Measurements from ENCODE around the gene CD3G. TPM values are rescaled to one million over a fixed set of nuclear protein-coding genes. Genes with fewer than 3 reads are reported as not detected.

CD3G gene
- total RNA-seq: 227 TPM
- 32.0 TPM for polyA plus RNA-seq
- long read RNA-seq, donor 1, transcript CD3G-206 (7 exons, 2,690 nt): major isoform, 13 of 52 reads
- long read RNA-seq, donor 1, partial matches to known transcripts: 36 of 52 reads
- long read RNA-seq, donor 1, other reads (novel, unspliced or antisense): 0 of 52 reads
- long read RNA-seq, donor 2: 0 reads
- long read RNA-seq, donor 3, transcript CD3G-206 (7 exons, 2,690 nt): major isoform, 93 of 379 reads
- long read RNA-seq, donor 3, transcript CD3G-203 (4 exons, 745 nt): minor isoform, 12 of 379 reads
- long read RNA-seq, donor 3, partial matches to known transcripts: 208 of 379 reads
- long read RNA-seq, donor 3, other reads (novel, unspliced or antisense): 65 of 379 reads
- long read RNA-seq, donor 4, transcript CD3G-206 (7 exons, 2,690 nt): major isoform, 31 of 123 reads
- long read RNA-seq, donor 4, partial matches to known transcripts: 67 of 123 reads
- long read RNA-seq, donor 4, other reads (novel, unspliced or antisense): 17 of 123 reads
- long read RNA-seq, donor 5, transcript CD3G-203 (4 exons, 745 nt): minor isoform, 11 of 302 reads
- long read RNA-seq, donor 5, transcript CD3G-206 (7 exons, 2,690 nt): major isoform, 59 of 302 reads
- long read RNA-seq, donor 5, partial matches to known transcripts: 181 of 302 reads
- long read RNA-seq, donor 5, other reads (novel, unspliced or antisense): 51 of 302 reads
- long read RNA-seq, donor 6, transcript CD3G-206 (7 exons, 2,690 nt): major isoform, 76 of 119 reads
- long read RNA-seq, donor 6, transcript CD3G-203 (4 exons, 745 nt): minor isoform, 5 of 119 reads
- long read RNA-seq, donor 6, partial matches to known transcripts: 18 of 119 reads
- long read RNA-seq, donor 6, other reads (novel, unspliced or antisense): 18 of 119 reads
- long read RNA-seq, donor 7, transcript CD3G-203 (4 exons, 745 nt): minor isoform, 6 of 254 reads
- long read RNA-seq, donor 7, transcript CD3G-206 (7 exons, 2,690 nt): major isoform, 100 of 254 reads
- long read RNA-seq, donor 7, partial matches to known transcripts: 92 of 254 reads
- long read RNA-seq, donor 7, other reads (novel, unspliced or antisense): 55 of 254 reads
- long read RNA-seq, donor 8, transcript CD3G-206 (7 exons, 2,690 nt): major isoform, 23 of 72 reads
- long read RNA-seq, donor 8, partial matches to known transcripts: 33 of 72 reads
- long read RNA-seq, donor 8, other reads (novel, unspliced or antisense): 14 of 72 reads
- long read RNA-seq, donor 9, transcript CD3G-203 (4 exons, 745 nt): minor isoform, 6 of 170 reads
- long read RNA-seq, donor 9, transcript CD3G-206 (7 exons, 2,690 nt): major isoform, 63 of 170 reads
- long read RNA-seq, donor 9, partial matches to known transcripts: 63 of 170 reads
- long read RNA-seq, donor 9, other reads (novel, unspliced or antisense): 37 of 170 reads
- long read RNA-seq, donor 10, transcript CD3G-203 (4 exons, 745 nt): minor isoform, 7 of 202 reads
- long read RNA-seq, donor 10, transcript CD3G-206 (7 exons, 2,690 nt): major isoform, 92 of 202 reads
- long read RNA-seq, donor 10, partial matches to known transcripts: 68 of 202 reads
- long read RNA-seq, donor 10, other reads (novel, unspliced or antisense): 33 of 202 reads

- Histone ChIP-seq H3K27me3 (ENCODE audit: control insufficient read depth in 2 of 2, insufficient read depth in 1 of 2, low read length in 1 of 2) (no peaks in the 10 kb centered on the region), H3K9me3 (ENCODE audit: control insufficient read depth in 2 of 2, insufficient read depth in 1 of 2, low read length in 1 of 2) (no peaks in the 10 kb centered on the region), H3K4me1 (ENCODE audit: control insufficient read depth in 2 of 2, insufficient read depth in 2 of 2, low read length in 2 of 2) (peaks cover 14 to 41% of the 10 kb centered on the region in 2 donors), H3K27ac (ENCODE audit: low read depth in 1 of 2, low read length in 1 of 2) (peak within 1 kb of the TSS; percentile 93 to 95), H3K4me3 (ENCODE audit: low read length in 2 of 2) (peak within 1 kb of the TSS; percentile 65 to 95), H3K36me3 (ENCODE audit: control insufficient read depth in 2 of 2, insufficient read depth in 2 of 2, low read length in 1 of 2) (peaks cover 21 to 54% of the 10 kb centered on the region in 2 donors)
- 11% methylated on average over 6 of the region's 6 CpGs for WGBS
- DNase-seq (ENCODE audit: low read depth in 6 of 9, low spot score in 9 of 9): peak in 7 of 9 donors; percentile 77 to 95 (median 88)
Measured at GRCh38 chr11:118343981-118344515, at the start of gene CD3G. Gene CD3G (plus strand): TSS chr11:118344344. CDS start chr11:118344424, 80 bp downstream.

GRCh38 chr11:118295199-118295598 lies 48.9 kb upstream of the CD3G start:
- 73% methylated on average over 5 of the region's 5 CpGs for WGBS
- no peak for DNase-seq (ENCODE audit: low read depth in 6 of 9, low spot score in 9 of 9)
- no peaks in the 10 kb centered on the region for H3K9me3 ChIP-seq (ENCODE audit: control insufficient read depth in 2 of 2, insufficient read depth in 1 of 2, low read length in 1 of 2)
- H3K36me3 ChIP-seq (ENCODE audit: control insufficient read depth in 2 of 2, insufficient read depth in 2 of 2, low read length in 1 of 2): no peaks in the 10 kb centered on the region
- H3K27me3 ChIP-seq (ENCODE audit: control insufficient read depth in 2 of 2, insufficient read depth in 1 of 2, low read length in 1 of 2): no peaks in the 10 kb centered on the region
- H3K4me3 ChIP-seq (ENCODE audit: low read length in 2 of 2): no peak overlapping the region
- no peak overlapping the region for H3K27ac ChIP-seq (ENCODE audit: low read depth in 1 of 2, low read length in 1 of 2)
- H3K4me1 ChIP-seq (ENCODE audit: control insufficient read depth in 2 of 2, insufficient read depth in 2 of 2, low read length in 2 of 2): peaks cover 13 to 16% of the 10 kb centered on the region in 2 donors

- no peak overlapping the region for H3K27ac ChIP-seq (ENCODE audit: low read depth in 1 of 2, low read length in 1 of 2)
- peak in 2 of 9 donors; percentile 58 to 78 for DNase-seq (ENCODE audit: low read depth in 6 of 9, low spot score in 9 of 9)
- no peaks in the 10 kb centered on the region for H3K27me3 ChIP-seq (ENCODE audit: control insufficient read depth in 2 of 2, insufficient read depth in 1 of 2, low read length in 1 of 2)
- no peaks in the 10 kb centered on the region for H3K9me3 ChIP-seq (ENCODE audit: control insufficient read depth in 2 of 2, insufficient read depth in 1 of 2, low read length in 1 of 2)
- no peaks in the 10 kb centered on the region for H3K36me3 ChIP-seq (ENCODE audit: control insufficient read depth in 2 of 2, insufficient read depth in 2 of 2, low read length in 1 of 2)
- H3K4me1 ChIP-seq (ENCODE audit: control insufficient read depth in 2 of 2, insufficient read depth in 2 of 2, low read length in 2 of 2): peaks cover 13 to 20% of the 10 kb centered on the region in 2 donors
- no peak overlapping the region for H3K4me3 ChIP-seq (ENCODE audit: low read length in 2 of 2)
- 69% methylated on average over 3 of the region's 3 CpGs for WGBS
Measured at GRCh38 chr11:118295815-118296454, 48.2 kb upstream of the CD3G start.

DNA sequence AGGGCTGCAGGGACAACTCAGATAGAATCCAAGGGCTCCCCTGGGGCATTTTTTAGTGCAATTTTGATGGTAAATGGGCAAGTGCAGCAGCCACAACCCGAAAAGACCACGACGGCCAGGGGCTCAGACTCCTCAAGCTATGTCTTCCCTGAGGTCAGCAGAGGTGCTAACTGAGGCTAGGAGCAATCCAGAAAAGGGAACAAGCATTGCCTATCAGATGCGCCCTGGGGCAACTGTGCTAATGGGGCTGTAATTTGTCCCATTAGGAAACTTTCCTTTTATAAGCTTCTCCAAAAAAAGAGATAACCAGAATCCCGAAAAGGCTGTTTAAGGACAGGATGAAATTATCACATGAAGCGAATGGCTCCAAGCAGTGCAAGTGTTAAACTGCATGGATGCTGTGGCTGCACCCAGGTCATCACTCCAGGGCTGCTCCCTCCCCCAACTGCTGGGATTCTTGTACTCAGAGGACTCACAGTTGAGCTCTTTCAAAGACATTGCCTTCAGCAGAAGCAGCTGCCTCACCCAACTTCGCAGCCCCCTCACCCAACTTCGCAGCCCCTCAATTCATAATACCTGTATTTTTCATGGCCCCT lies 42.4 kb upstream of the CD3G start:
- no peaks in the 10 kb centered on the region for H3K9me3 ChIP-seq (ENCODE audit: control insufficient read depth in 2 of 2, insufficient read depth in 1 of 2, low read length in 1 of 2)
- 94% methylated on average over 8 of the region's 8 CpGs for WGBS

GRCh38 chr11:118304227-118304567 lies 39.9 kb upstream of the CD3G start:
- H3K4me3 ChIP-seq (ENCODE audit: low read length in 2 of 2): peak overlapping the region; percentile 57 to 63
- peak overlapping the region; percentile 92 to 98 for H3K27ac ChIP-seq (ENCODE audit: low read depth in 1 of 2, low read length in 1 of 2)
- DNase-seq (ENCODE audit: low read depth in 6 of 9, low spot score in 9 of 9): peak in 1 of 9 donors; percentile 78
- H3K9me3 ChIP-seq (ENCODE audit: control insufficient read depth in 2 of 2, insufficient read depth in 1 of 2, low read length in 1 of 2): no peaks in the 10 kb centered on the region
- H3K27me3 ChIP-seq (ENCODE audit: control insufficient read depth in 2 of 2, insufficient read depth in 1 of 2, low read length in 1 of 2): no peaks in the 10 kb centered on the region
- peaks cover 16 to 30% of the 10 kb centered on the region in 2 donors for H3K36me3 ChIP-seq (ENCODE audit: control insufficient read depth in 2 of 2, insufficient read depth in 2 of 2, low read length in 1 of 2)
- H3K4me1 ChIP-seq (ENCODE audit: control insufficient read depth in 2 of 2, insufficient read depth in 2 of 2, low read length in 2 of 2): peaks cover 27 to 60% of the 10 kb centered on the region in 2 donors
- WGBS: 4% methylated on average over 1 of the region's 1 CpG

More for the DNA sequence above, 42.4 kb upstream of the CD3G start:
- no peak overlapping the region for H3K4me3 ChIP-seq (ENCODE audit: low read length in 2 of 2)
- peaks cover 2 to 5% of the 10 kb centered on the region in 2 donors for H3K36me3 ChIP-seq (ENCODE audit: control insufficient read depth in 2 of 2, insufficient read depth in 2 of 2, low read length in 1 of 2)
- peaks cover 18 to 45% of the 10 kb centered on the region in 2 donors for H3K4me1 ChIP-seq (ENCODE audit: control insufficient read depth in 2 of 2, insufficient read depth in 2 of 2, low read length in 2 of 2)
- H3K27me3 ChIP-seq (ENCODE audit: control insufficient read depth in 2 of 2, insufficient read depth in 1 of 2, low read length in 1 of 2): no peaks in the 10 kb centered on the region
- no peak for DNase-seq (ENCODE audit: low read depth in 6 of 9, low spot score in 9 of 9)
- no peak overlapping the region for H3K27ac ChIP-seq (ENCODE audit: low read depth in 1 of 2, low read length in 1 of 2)

DNA sequence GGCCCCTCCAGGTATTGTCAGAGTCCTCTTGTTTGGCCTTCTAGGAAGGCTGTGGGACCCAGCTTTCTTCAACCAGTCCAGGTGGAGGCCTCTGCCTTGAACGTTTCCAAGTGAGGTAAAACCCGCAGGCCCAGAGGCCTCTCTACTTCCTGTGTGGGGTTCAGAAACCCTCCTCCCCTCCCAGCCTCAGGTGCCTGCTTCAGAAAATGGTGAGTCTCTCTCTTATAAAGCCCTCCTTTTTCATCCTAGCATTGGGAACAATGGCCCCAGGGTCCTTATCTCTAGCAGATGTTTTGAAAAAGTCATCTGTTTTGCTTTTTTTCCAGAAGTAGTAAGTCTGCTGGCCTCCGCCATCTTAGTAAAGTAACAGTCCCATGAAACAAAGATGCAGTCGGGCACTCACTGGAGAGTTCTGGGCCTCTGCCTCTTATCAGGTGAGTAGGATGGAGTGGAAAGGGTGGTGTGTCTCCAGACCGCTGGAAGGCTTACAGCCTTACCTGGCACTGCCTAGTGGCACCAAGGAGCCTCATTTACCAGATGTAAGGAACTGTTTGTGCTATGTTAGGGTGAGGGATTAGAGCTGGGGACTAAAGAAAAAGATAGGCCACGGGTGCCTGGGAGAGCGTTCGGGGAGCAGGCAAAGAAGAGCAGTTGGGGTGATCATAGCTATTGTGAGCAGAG lies 39.4 kb upstream of the CD3G start, which contains the start of gene CD3E:
Gene CD3E, plus strand, starts transcription at position 163 of the 681 bp plus-strand sequence. Its CDS starts 223 bp downstream, at position 386.
- H3K27ac ChIP-seq (ENCODE audit: low read depth in 1 of 2, low read length in 1 of 2): peak within 1 kb of the TSS; percentile 92 to 98
- no peaks in the 10 kb centered on the region for H3K27me3 ChIP-seq (ENCODE audit: control insufficient read depth in 2 of 2, insufficient read depth in 1 of 2, low read length in 1 of 2)
- H3K36me3 ChIP-seq (ENCODE audit: control insufficient read depth in 2 of 2, insufficient read depth in 2 of 2, low read length in 1 of 2): peaks cover 16 to 34% of the 10 kb centered on the region in 2 donors
- H3K4me1 ChIP-seq (ENCODE audit: control insufficient read depth in 2 of 2, insufficient read depth in 2 of 2, low read length in 2 of 2): peaks cover 27 to 60% of the 10 kb centered on the region in 2 donors
- WGBS: 25% methylated on average over 8 of the region's 8 CpGs
- H3K9me3 ChIP-seq (ENCODE audit: control insufficient read depth in 2 of 2, insufficient read depth in 1 of 2, low read length in 1 of 2): no peaks in the 10 kb centered on the region
- DNase-seq (ENCODE audit: low read depth in 6 of 9, low spot score in 9 of 9): peak; percentile 71 to 95 (median 85)
- peak within 1 kb of the TSS; percentile 57 to 63 for H3K4me3 ChIP-seq (ENCODE audit: low read length in 2 of 2)

DNA sequence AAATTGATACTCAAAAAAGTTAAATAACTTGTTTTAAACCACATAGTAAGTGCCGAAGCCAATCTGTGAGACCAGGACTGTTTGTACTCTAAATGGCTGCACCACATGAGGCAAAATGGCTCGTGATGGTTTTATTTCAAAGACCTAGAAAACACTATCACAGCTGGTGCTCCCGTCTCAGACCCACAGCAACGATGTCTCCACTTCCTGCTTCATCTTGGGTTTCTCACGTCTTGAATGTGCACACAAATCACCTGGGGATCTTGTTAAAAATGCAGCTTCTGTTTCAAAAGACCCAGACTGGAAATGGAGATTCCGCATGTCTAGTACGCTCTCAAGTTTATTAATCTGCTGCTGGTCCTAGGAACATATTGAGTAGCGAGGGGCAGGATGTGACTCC lies 38.4 kb upstream of the CD3G start:
- WGBS: 14% methylated on average over 8 of the region's 8 CpGs
- Histone ChIP-seq H3K27me3 (ENCODE audit: control insufficient read depth in 2 of 2, insufficient read depth in 1 of 2, low read length in 1 of 2) (no peaks in the 10 kb centered on the region), H3K9me3 (ENCODE audit: control insufficient read depth in 2 of 2, insufficient read depth in 1 of 2, low read length in 1 of 2) (no peaks in the 10 kb centered on the region), H3K4me1 (ENCODE audit: control insufficient read depth in 2 of 2, insufficient read depth in 2 of 2, low read length in 2 of 2) (peaks cover 30 to 64% of the 10 kb centered on the region in 2 donors), H3K36me3 (ENCODE audit: control insufficient read depth in 2 of 2, insufficient read depth in 2 of 2, low read length in 1 of 2) (peaks cover 16 to 44% of the 10 kb centered on the region in 2 donors), H3K27ac (ENCODE audit: low read depth in 1 of 2, low read length in 1 of 2) (peak overlapping the region; percentile 92 to 96), H3K4me3 (ENCODE audit: low read length in 2 of 2) (peak overlapping the region; percentile 57 to 63)
- DNase-seq (ENCODE audit: low read depth in 6 of 9, low spot score in 9 of 9): peak in 6 of 9 donors; percentile 74 to 93 (median 80)
